Measurements from ENCODE around the gene IGSF9B. TPM values are rescaled to one million over a fixed set of nuclear protein-coding genes. Genes with fewer than 3 reads are reported as not detected.

Gene IGSF9B
- total and polyA plus RNA-seq, 9 of the 15 experiments (the other 6 are each of a cell fraction or from before 2014, with no cell fraction given) = 0.09 TPM; not detected in 8

DNA sequence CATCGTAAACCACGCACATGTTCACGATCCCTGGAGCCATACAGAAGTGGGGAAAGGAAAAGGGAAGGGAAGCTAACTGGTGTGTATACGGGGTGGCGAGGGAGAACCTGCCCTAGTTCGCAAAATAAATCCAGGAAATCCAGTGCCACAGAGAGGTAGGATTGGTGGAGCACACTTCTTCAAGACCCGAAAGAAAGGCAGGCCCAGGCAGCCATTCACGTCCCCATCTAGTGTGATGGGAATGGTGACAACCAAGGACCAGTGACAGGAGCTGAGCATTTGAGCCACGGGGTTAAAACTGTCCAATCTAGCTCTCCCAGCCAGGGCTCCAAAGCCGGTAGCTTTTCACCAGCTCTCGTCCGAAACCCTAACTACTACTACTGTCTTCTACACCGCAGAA is 53.7 kb downstream of the IGSF9B start (continued):
- TF ChIP-seq, protein P1, sequence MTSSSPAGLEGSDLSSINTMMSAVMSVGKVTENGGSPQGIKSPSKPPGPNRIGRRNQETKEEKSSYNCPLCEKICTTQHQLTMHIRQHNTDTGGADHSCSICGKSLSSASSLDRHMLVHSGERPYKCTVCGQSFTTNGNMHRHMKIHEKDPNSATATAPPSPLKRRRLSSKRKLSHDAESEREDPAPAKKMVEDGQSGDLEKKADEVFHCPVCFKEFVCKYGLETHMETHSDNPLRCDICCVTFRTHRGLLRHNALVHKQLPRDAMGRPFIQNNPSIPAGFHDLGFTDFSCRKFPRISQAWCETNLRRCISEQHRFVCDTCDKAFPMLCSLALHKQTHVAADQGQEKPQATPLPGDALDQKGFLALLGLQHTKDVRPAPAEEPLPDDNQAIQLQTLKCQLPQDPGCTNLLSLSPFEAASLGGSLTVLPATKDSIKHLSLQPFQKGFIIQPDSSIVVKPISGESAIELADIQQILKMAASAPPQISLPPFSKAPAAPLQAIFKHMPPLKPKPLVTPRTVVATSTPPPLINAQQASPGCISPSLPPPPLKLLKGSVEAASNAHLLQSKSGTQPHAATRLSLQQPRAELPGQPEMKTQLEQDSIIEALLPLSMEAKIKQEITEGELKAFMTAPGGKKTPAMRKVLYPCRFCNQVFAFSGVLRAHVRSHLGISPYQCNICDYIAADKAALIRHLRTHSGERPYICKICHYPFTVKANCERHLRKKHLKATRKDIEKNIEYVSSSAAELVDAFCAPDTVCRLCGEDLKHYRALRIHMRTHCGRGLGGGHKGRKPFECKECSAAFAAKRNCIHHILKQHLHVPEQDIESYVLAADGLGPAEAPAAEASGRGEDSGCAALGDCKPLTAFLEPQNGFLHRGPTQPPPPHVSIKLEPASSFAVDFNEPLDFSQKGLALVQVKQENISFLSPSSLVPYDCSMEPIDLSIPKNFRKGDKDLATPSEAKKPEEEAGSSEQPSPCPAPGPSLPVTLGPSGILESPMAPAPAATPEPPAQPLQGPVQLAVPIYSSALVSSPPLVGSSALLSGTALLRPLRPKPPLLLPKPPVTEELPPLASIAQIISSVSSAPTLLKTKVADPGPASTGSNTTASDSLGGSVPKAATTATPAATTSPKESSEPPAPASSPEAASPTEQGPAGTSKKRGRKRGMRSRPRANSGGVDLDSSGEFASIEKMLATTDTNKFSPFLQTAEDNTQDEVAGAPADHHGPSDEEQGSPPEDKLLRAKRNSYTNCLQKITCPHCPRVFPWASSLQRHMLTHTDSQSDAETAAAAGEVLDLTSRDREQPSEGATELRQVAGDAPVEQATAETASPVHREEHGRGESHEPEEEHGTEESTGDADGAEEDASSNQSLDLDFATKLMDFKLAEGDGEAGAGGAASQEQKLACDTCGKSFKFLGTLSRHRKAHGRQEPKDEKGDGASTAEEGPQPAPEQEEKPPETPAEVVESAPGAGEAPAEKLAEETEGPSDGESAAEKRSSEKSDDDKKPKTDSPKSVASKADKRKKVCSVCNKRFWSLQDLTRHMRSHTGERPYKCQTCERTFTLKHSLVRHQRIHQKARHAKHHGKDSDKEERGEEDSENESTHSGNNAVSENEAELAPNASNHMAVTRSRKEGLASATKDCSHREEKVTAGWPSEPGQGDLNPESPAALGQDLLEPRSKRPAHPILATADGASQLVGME (CRISPR knock-in tag; IDR thresholded peaks at IDR 0.05) = no peak
- TF ChIP-seq, protein P2, sequence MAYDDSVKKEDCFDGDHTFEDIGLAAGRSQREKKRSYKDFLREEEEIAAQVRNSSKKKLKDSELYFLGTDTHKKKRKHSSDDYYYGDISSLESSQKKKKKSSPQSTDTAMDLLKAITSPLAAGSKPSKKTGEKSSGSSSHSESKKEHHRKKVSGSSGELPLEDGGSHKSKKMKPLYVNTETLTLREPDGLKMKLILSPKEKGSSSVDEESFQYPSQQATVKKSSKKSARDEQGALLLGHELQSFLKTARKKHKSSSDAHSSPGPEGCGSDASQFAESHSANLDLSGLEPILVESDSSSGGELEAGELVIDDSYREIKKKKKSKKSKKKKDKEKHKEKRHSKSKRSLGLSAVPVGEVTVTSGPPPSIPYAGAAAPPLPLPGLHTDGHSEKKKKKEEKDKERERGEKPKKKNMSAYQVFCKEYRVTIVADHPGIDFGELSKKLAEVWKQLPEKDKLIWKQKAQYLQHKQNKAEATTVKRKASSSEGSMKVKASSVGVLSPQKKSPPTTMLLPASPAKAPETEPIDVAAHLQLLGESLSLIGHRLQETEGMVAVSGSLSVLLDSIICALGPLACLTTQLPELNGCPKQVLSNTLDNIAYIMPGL (CRISPR knock-in tag; IDR thresholded peaks at IDR 0.05) = no peak

DNA sequence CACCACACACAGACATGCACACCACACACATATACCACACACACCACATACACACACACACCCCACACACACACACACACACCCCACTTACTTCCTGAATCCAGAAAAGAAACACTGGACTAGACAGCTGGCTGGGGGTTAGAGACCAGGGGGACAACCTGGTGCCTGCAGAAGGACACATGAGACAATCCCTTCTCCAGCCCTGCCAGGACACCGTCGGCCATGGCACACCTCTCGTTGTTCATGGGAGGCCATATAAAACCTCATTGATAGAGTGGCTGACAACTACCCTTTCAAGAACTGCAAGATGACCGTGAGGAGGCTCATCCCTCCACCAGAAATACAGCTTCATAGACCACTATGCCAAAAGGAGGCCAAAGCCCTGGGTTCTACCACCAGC is 54.3 kb downstream of the IGSF9B start:
- CTCF ChIA-PET (ENCODE audit: low intra/inter-chr PET ratio) = no interaction called here
- Histone ChIP-seq H3K9me1 (ENCODE audit: control insufficient read depth, insufficient read depth, low read length) (no peaks in the 10 kb centered on the region), H3K4me1 (replicated peaks in 1 of 2; ENCODE audit: control insufficient read depth in 2 of 2, insufficient read depth in 2 of 2, low read length in 2 of 2) (no peaks in the 10 kb centered on the region), H4K20me1 (replicated peaks; ENCODE audit: control insufficient read depth, insufficient read depth, low read length) (no peaks in the 10 kb centered on the region; the same call in 1 of the 2 replicates), H3K9ac (ENCODE audit: insufficient read depth in 1 of 2, low read depth in 2 of 2, low read length in 2 of 2) (no peak overlapping the region), H3K79me2 (ENCODE audit: control insufficient read depth, insufficient read depth, low read length) (no peaks in the 10 kb centered on the region), H3K27ac (ENCODE audit: extremely low read depth, low read depth, low read length) (no peak overlapping the region), H3K4me2 (ENCODE audit: insufficient read depth, low read length) (no peak overlapping the region), H3K27me3 (ENCODE audit: control insufficient read depth in 2 of 2, insufficient read depth in 2 of 2, low read length in 2 of 2) (peaks cover 2 to 17% of the 10 kb centered on the region in 2 experiments; a peak in 3 of 5 replicates), H3K36me3 (ENCODE audit: control insufficient read depth, insufficient read depth, low read length) (no peaks in the 10 kb centered on the region), H3K9me3 (replicated peaks; ENCODE audit: control insufficient read depth, insufficient read depth, low read depth, low read length) (no peaks in the 10 kb centered on the region), H3K4me3 (no peak overlapping the region), H2AFZ (ENCODE audit: low read depth, low read length) (no peak overlapping the region)
- intact Hi-C loops (cut with micrococcal nuclease) = no loop called here
- WGBS (ENCODE audit: insufficient coverage, low coverage, missing lambda C conversion rate) = 9% methylated on average over 4 of the region's 4 CpGs
- ATAC-seq (no peak), DNase-seq (ENCODE audit: extremely low read depth in 1 of 4, low spot score in 3 of 4) (no peak), FAIRE-seq (no peak)
- BruUV-seq (replicated peaks) = no TSS peak
- POLR2A ChIA-PET = no interaction called here
- in situ Hi-C loops (cut with MboI) = no loop called here
- TF ChIP-seq RFX7 (CRISPR knock-in tag; IDR thresholded peaks at IDR 0.05) (no peak), GABPB1 (CRISPR knock-in tag; IDR thresholded peaks at IDR 0.05) (no peak), ETS2 (tag; IDR thresholded peaks at IDR 0.05; ENCODE audit: borderline replicate concordance, poor library complexity, severe bottlenecking) (no peak), ZFP1 (CRISPR knock-in tag; IDR thresholded peaks at IDR 0.05) (no peak), PTTG1 (tag; IDR thresholded peaks at IDR 0.05; ENCODE audit: low read depth) (no peak), PTBP1 (IDR thresholded peaks at IDR 0.05; ENCODE audit: low read depth, low read length) (no peak), ESRRA (IDR thresholded peaks at IDR 0.05; ENCODE audit: borderline replicate concordance, low read depth) (no peak)
